ENCODE results near the gene OR11H1.
"Not testable (repeated sequence)": the region's sequence is repeated elsewhere in the genome, so short reads cannot be mapped to it uniquely, and the experiment has no call there.

Gene OR11H1, protein sequence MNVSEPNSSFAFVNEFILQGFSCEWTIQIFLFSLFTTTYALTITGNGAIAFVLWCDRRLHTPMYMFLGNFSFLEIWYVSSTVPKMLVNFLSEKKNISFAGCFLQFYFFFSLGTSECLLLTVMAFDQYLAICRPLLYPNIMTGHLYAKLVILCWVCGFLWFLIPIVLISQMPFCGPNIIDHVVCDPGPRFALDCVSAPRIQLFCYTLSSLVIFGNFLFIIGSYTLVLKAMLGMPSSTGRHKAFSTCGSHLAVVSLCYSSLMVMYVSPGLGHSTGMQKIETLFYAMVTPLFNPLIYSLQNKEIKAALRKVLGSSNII

DNA sequence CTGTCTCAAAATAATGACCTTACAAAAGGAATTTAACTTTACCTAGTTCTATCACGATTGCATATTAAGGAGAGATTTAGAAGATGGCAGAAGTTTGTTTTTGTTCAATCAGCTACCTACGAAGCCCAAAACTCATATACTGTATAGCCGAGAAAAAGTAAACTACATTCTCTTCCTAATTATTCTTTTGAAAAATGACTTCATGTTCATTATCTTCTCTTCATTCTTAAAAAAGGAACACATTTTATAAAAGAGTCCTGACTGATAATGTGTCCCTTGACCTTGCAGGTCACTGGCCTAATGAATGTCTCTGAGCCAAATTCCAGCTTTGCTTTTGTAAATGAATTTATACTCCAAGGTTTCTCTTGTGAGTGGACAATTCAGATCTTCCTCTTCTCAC, at the start of gene OR11H1:
OR11H1 (plus strand) TSS at position 301 of the 400 bp plus-strand sequence; CDS start at position 301, 0 bp downstream.
- not testable (repeated sequence) for FAIRE-seq; DNase-seq (ENCODE audit: insufficient read length, low spot score)

DNA sequence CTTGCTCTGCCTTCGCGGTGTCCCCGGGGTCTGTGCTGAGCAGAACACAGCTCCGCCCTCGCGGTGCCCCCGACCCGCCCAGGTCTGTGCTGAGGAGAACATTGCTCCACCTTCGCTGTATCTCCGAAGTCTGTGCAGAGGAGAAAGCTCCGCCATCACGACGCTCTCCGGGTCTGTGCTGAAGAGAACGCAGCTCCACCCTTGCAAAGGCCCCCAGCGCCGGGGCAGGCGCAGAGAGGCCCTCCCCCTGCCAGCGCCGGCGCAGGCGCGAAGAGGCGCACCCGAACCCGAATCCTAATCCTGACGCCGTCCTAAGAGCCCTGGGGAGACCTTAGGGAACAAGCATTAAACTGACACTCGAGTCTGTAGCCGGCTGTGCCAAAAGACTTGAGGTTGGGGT, 18.0 kb upstream of the OR11H1 start:
- FAIRE-seq; DNase-seq (ENCODE audit: insufficient read length, low spot score): not testable (repeated sequence)

DNA sequence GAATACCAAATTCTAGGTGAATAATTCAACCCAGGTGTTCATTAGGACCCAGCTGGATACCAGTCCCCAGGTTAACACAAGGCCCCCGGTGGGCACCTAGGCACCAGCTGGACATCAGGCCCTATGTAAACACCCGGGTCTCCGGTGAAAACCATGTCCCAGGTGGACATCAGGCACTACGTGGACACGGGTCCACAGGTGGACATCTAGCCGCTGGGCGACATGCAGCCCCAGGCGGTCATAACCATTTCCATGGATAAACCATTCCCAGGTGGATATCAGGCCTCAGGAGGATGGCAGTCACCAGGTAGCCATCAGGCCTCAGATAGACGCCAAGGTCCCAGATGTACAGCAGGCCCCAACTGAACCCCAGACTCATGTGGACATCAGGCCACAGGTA, 12.1 kb upstream of the OR11H1 start:
- FAIRE-seq = not testable (repeated sequence)

DNA sequence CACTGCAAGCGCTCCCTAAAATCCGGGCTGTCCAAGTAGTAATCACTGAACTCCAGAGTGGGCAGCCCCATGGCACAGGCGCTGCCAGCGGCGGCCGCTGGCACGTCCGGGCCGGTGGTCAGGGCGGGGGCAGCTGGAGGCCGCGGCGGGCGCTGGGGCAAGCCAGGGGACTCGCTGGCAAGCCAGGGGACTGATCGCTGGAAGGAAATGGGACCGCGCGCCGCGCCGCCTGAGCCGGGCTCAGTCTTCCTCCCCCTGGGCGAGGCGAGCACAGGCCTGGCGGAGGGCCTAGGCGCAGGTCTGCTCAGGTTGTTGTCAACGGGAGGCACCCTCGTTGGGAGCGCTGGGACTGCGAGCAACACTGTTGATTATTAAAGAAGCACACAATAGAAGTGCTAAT, 25.8 kb downstream of the OR11H1 start:
- not testable (repeated sequence) for FAIRE-seq

More for the DNA sequence above, 12.1 kb upstream of the OR11H1 start:
- DNase-seq (ENCODE audit: insufficient read length, low spot score) = not testable (repeated sequence)

DNA sequence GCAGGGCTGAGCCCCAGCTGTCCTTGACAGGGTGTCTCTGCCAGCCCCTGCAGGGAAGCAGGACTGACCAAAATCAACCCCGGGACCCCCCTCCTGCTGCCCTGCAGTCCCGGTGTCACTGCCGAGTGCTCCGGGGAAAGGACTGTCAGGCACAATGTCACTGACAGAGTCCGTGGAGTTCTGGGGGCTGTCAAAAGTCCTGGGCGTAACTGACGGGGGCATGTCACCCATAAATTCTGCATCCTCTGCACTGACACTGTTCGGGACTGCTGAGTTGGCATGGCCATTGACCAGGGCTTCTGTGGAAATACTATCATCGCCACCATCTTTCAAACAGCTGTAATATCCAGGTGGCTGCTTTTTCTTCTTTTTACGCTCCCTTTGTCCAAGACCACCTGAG, 35.5 kb downstream of the OR11H1 start:
- DNase-seq (ENCODE audit: insufficient read length, low spot score); FAIRE-seq: not testable (repeated sequence)

More for the DNA sequence above, 25.8 kb downstream of the OR11H1 start:
- not testable (repeated sequence) for DNase-seq (ENCODE audit: insufficient read length, low spot score)

DNA sequence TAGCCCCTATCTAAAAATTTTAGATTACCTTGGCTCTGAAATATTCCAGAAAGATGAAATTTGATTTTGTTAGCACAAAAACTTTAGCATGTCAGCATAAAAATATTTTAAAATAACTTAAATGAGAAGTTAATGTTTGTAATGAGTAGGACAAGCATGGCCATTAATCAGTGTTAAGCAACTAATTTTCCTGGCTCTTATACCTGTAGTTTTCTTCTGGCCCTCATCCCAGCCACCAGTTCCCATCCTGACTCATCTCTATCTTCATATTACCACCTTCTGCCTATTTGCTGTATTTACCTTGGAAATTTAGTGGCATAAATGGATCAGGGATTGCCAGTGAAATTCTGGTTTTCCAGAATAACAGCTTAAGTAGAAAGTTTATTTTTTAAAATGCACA, 37.1 kb downstream of the OR11H1 start:
- not testable (repeated sequence) for DNase-seq (ENCODE audit: insufficient read length, low spot score); FAIRE-seq
